NCI-H2081 treated with DMSO at 0.1 percent for 48 hours (cell line): ENCODE measurements around the gene ADH1A.
"Not testable (repeated sequence)": the region's sequence is repeated elsewhere in the genome, so short reads cannot be mapped to it uniquely, and the experiment has no call there.

ENCODE experiments used
- DNase-seq: peaks from one replicate; lab custom pipeline; 2025; lab: John Stamatoyannopoulos, UW

The ADH1A gene

GRCh38 chr4:99281261-99281660 is 9.5 kb downstream of the ADH1A start:
- no peak for DNase-seq

- no peak for DNase-seq
Observed at GRCh38 chr4:99276417-99276816, 14.4 kb downstream of the ADH1A start.

GRCh38 chr4:99275885-99276284 is 14.9 kb downstream of the ADH1A start:
- DNase-seq = no peak

GRCh38 chr4:99275050-99275449 is 15.7 kb downstream of the ADH1A start:
- no peak for DNase-seq

GRCh38 chr4:99273704-99274103 is 17.1 kb downstream of the ADH1A start:
- no peak for DNase-seq

GRCh38 chr4:99264927-99265326 is 25.9 kb downstream of the ADH1A start:
- DNase-seq = no peak

GRCh38 chr4:99252746-99253145 is 38.0 kb downstream of the ADH1A start:
- DNase-seq = no peak

GRCh38 chr4:99248714-99249113 is 42.1 kb downstream of the ADH1A start:
- no peak for DNase-seq

- DNase-seq = no peak
Observed at GRCh38 chr4:99235955-99236354, 54.8 kb downstream of the ADH1A start.

GRCh38 chr4:99234331-99235010 is 56.3 kb downstream of the ADH1A start:
- no peak for DNase-seq

- DNase-seq = not testable (repeated sequence)
Observed at GRCh38 chr4:99233397-99233796, 57.4 kb downstream of the ADH1A start.

GRCh38 chr4:99228706-99229105 is 62.1 kb downstream of the ADH1A start:
- not testable (repeated sequence) for DNase-seq

- not testable (repeated sequence) for DNase-seq
Observed at GRCh38 chr4:99227646-99228045, 63.1 kb downstream of the ADH1A start.
